Stimulated activated CD4-positive, alpha-beta T cell treated with anti-CD3 and anti-CD28 coated beads, Interleukin-12 subunit alpha, Interleukin-12 subunit beta, amount 100 ng/mL, for 24 hours (primary cell): ENCODE data around the gene SEMA3D.

Source experiments
- DNase-seq, 2 experiments: peaks; one replicate each; pipeline ENCODE4 v3.0.0-alpha.2; 2020; ENCODE audit warnings: low read depth in 2 of 2

The SEMA3D gene

DNA sequence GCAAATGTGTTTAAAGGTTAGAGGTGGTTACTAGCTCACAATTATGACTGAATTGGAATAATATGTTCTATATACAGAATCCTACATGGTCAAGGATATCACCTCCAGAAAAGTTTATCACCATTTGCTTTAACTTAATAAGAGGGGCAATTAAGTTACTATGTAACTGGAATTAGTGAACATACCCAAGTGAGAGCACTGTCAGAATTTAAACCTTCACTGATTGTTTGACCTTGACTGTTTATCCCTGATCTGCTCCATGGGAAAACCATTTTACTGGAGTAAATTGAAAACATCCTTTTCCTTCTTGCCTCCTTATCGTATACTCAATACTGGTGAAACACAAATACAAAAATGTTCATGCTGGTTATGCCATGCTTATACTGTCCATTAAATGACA lies 107.4 kb downstream of the SEMA3D start:
- DNase-seq, result no peak

DNA sequence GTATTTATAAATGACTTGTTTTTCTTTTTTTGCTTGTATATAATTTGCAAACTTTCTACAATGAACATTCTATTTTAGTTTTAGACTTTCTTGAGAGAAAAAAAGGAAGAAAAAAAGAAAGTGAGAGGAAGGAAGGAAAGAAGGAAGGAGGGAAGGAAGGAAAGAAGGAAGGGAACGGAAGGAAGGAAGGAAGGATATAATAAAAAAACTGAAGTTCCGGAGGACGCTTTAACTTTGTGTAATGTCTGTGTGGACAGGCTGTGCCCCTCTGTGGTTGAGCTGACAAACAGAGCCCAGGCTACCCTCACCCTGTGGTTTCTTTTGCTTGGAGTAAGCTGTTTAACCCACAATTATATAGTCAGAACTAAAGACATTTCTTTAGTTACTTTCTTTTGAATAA lies 108.7 kb downstream of the SEMA3D start:
- DNase-seq, result no peak

DNA sequence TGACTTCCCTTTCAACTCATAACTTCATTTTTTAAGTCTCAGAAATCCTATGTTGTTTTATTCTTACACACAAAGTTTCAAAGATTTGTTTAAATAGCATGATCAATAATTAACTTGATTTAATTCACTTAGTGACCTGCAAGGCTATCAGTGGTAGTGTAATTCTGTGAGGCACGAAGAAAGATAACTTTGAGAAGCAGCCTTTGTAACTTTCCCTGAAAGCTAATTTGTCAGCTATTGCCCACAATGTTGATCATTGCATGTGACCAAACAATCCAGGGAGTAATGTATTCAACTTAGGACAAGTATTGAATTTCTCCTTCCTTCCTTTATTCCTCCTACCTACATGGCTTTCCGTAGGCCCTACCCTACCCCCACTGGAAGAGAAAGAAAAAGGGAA lies 111.0 kb downstream of the SEMA3D start:
- no peak for DNase-seq

DNA sequence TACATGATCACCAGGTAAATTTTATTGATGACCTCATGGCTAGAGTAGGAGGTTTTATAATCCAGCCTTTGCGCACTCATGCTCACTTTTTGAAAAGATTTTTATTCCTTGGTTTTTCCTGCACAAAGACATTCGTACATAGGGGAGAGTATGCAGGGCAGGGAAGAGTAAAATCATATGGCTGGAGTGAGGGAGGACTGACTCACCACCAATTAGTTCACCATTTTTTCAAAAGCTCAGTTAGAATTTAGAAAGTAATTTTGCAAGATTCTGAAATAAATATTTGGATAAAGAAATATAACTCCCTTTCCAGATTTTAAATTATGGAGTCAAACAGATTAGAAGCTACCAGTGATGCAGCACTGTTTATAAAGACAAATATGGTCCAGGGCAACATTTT lies 111.9 kb downstream of the SEMA3D start:
- DNase-seq, result no peak

GRCh38 chr7:85074016-85074415 lies 112.8 kb downstream of the SEMA3D start:
- DNase-seq, result no peak

DNA sequence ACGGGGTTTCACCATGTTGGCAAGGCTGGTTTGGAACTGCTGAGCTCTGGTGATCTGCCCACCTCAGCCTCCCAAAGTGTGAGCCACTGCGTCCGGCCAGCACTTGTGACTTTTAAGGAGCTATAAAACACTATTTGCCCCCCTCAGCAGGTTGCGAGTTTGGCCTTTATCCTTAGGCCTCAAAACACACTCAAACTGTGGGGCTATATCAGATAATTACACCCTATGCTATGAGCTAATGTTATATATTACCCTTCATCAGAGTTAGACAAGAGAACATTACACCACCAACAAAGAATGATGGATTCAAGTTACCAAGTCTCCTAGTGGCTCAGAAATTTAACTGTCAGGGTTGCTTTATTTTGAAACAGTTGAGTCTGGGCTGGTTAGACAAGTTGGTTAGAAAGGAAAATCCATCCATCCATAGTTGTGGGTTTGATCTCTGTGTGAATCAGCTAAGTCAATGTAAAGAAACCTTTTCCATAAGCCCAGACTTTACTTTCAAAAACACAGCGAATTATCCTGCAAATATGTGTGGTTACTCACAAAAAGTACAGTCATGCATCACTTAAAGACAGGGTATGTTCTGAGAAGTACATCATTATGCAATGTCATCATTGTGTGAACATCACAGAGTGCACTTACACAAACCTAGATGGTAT lies 115.8 kb downstream of the SEMA3D start:
- DNase-seq, result no peak

DNA sequence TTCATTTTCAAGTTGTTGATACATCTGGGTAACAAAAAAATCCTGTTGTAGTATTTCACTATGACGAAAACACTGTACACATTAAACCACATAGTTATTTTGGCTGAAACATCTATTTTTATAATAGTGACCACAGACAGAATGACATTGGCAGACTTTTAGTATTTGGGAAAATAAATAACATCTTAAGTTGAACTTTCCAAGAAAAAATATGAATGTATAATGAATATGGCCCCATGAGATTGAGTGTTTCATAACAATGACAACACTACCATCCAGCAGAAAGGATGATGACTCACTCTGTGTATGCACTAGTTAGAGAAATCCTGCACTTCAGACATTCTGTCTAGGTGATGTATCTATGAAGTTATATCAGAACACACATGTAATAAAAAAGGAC lies 118.1 kb downstream of the SEMA3D start:
- DNase-seq, result no peak

DNA sequence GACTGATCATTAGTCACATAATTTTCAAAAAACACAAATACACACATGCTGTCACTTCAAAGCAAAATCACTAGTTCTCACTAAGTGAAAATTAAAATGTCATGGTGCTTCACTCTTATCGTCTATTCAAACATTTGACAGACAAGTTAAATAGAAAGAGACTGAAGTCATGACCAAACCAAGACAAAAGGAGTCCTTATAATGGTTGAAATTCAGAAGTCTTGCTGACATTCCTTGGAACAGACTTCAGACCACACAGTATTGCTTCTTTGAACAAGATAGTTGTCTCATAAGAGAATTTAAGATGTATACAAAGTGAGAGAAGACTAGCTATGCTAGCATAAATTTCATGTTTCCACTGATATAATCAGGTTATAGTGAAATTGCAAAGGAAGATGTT lies 119.5 kb downstream of the SEMA3D start:
- DNase-seq, result no peak

GRCh38 chr7:85065888-85066485 lies 120.9 kb downstream of the SEMA3D start:
- no peak for DNase-seq

- DNase-seq, result no peak
These were observed 121.5 kb downstream of the SEMA3D start for GRCh38 chr7:85065306-85065705.

- no peak for DNase-seq
These were observed 124.2 kb downstream of the SEMA3D start for GRCh38 chr7:85062651-85063050.

DNA sequence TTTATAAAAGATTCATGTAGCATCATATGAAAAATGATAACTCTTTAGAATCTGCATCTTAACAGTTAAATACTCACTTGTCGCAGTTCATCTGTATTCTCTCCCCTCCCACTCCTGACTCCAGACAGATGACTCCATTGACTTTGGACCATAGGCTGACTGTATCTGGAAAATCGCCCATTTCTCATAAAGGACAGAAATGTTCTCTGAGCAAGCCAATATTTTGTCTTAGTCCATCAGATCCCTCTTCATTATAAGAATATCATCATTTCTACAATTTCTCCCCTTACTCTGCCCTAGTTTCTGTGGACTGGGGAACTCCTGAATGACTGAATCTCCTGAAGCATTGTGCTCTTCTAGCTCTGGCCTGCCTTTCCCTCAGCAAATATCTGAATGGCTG lies 125.4 kb downstream of the SEMA3D start:
- DNase-seq, result no peak

GRCh38 chr7:85060696-85061095 lies 126.2 kb downstream of the SEMA3D start:
- no peak for DNase-seq

DNA sequence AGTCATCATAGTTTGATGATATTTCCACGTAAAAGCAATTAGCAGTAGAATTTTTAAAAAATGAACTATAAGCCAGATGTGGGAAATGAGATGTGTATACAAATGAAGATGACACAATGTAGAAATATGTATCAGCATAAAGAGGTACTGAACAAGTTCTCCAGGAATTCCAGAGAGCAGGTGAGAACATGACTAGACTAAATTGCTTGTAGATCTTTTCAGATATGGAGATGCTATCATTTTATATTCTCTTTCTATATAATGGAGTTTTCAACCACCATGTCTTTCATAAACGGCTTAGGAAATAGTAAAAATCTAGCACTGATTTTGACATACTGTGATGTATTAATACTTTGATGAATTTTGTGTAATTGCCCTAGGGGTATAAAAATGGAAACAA lies 130.9 kb downstream of the SEMA3D start:
- no peak for DNase-seq

GRCh38 chr7:85055196-85055595 lies 131.7 kb downstream of the SEMA3D start:
- no peak for DNase-seq

GRCh38 chr7:85054306-85054705 lies 132.6 kb downstream of the SEMA3D start:
- no peak for DNase-seq

GRCh38 chr7:85052894-85053293 lies 134.0 kb downstream of the SEMA3D start:
- no peak for DNase-seq

GRCh38 chr7:85052056-85052737 lies 134.7 kb downstream of the SEMA3D start:
- no peak for DNase-seq

- DNase-seq, result no peak
These were observed 140.3 kb downstream of the SEMA3D start for GRCh38 chr7:85046534-85046933.

DNA sequence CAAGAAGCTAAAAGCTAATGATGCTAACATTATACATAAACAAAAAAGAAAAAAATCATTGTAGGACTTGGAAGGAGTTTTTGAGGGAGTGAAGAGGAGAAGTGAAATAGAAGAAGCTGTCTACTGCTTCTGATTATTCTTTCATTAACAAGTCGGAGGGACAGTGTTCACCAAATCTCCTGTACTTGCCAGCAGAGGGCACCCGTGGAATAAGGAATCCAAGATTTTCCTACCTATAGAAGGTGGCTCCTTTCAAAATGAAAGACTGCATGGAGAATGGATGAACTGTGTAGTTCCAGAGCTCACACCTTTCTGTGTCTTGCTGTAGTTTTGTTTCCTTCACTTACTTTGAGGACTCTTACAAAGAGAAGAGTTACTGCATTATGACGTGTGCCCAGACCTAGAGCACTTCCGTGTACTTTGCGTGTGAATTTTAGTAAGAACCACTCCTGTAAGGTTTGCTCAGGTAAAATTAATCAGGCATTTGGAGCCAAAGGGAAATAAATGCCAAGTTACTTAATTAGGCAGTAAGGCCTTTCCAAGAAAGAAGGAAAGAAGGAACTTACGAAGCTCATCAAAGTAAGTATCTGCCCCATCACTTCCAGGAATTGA lies 145.1 kb downstream of the SEMA3D start:
- peak in 1 of 2 experiments; percentile 15 for DNase-seq

GRCh38 chr7:85039196-85039923 lies 147.5 kb downstream of the SEMA3D start:
- DNase-seq, result no peak

GRCh38 chr7:85038466-85038865 lies 148.4 kb downstream of the SEMA3D start:
- no peak for DNase-seq
